RCC 7860 (cell line): ENCODE measurements around the gene CYP27B1.
A peak's percentile ranks its signal among the peaks of the same experiment; 100 is the strongest.

ENCODE experiments used
- DNase-seq: peaks from one replicate; pipeline ENCODE4 v3.0.0-alpha.2; 2015; ENCODE audit warnings: low spot score
- FAIRE-seq: peaks from 2 replicates; lab custom pipeline; 2012; peaks lifted over from hg19 to GRCh38; lab: Jason Lieb, UNC

The CYP27B1 gene

GRCh38 chr12:57751788-57752667 lies 14.8 kb downstream of the CYP27B1 start, which contains the start of gene CDK4:
TSS of gene CDK4 (minus strand) at chr12:57752310. CDS start at chr12:57751717, 593 bp downstream.
- peak; percentile 97 for DNase-seq
- FAIRE-seq: peak; percentile 80

GRCh38 chr12:57751432-57751787 lies 15.5 kb downstream of the CYP27B1 start:
- DNase-seq: no peak
- FAIRE-seq: no peak

DNA sequence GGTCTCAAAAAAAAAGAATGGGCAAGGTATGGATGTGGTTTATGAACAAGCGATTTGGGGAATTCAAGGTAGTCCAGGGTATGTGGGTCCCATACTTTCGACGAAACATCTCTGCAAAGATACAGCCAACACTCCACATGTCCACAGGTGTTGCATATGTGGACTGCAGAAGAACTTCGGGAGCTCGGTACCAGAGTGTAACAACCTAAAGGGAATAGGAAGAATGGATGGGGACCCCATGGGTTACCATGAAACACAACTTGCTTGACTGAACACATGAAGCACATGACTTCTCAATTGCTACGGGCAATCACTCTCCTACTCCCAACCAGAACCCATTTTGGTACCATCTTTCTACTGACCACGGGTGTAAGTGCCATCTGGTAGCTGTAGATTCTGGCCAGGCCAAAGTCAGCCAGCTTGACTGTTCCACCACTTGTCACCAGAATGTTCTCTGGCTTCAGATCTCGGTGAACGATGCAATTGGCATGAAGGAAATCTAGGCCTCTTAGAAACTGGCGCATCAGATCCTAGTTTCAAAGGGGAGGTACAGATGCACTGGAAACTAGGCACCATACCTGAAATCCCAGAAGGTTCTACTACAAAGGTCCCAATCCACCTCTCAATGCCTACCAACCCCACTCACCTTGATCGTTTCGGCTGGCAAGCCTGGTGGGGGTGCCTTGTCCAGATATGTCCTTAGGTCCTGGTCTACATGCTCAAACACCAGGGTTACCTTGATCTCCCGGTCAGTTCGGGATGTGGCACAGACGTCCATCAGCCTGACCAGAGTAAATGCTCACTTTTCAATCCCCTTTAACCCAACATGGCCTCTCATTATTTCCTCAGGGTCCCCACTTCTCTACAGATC lies 16.1 kb downstream of the CYP27B1 start:
- no peak for DNase-seq
- FAIRE-seq: no peak

DNA sequence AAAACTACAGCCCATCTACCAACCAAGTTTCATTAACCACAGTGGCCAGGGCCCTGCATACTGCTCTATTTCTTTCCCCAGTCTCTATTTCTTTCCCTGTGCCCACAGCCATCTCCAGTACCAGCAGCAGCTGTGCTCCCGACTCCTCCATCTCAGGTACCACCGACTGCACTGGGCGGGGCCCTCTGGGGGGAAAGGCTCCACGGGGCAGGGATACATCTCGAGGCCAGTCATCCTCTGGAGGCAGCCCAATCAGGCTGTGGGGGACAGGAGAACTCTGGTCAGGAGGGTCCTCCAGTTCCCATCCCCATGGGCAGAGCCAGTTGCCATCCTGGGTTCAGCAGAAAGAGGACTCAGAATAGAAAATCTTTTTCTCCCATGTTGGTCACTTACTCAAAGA lies 17.8 kb downstream of the CYP27B1 start:
- DNase-seq: no peak
- no peak for FAIRE-seq

DNA sequence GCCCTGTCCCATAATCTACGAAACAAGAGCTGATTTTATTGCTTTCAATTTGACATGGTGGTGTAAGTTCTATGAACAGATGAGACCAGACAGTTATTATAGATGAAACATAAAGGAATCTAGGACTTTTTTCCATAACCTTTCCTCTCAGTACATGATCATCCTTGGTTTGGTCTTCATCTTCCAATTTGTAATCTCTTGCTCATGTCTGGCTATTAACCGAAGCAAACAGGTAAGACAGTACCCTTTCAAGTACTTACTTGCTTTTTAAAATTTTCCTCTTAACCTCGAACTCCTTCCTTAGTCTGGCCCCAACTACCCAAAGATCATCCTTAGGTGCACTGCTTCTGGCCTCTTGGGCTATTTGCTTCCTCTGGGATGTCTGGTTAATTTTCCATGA lies 20.9 kb downstream of the CYP27B1 start:
- FAIRE-seq (no peak), DNase-seq (no peak)

- FAIRE-seq: no peak
- DNase-seq: no peak
Observed at GRCh38 chr12:57745485-57745881, 21.4 kb downstream of the CYP27B1 start.

DNA sequence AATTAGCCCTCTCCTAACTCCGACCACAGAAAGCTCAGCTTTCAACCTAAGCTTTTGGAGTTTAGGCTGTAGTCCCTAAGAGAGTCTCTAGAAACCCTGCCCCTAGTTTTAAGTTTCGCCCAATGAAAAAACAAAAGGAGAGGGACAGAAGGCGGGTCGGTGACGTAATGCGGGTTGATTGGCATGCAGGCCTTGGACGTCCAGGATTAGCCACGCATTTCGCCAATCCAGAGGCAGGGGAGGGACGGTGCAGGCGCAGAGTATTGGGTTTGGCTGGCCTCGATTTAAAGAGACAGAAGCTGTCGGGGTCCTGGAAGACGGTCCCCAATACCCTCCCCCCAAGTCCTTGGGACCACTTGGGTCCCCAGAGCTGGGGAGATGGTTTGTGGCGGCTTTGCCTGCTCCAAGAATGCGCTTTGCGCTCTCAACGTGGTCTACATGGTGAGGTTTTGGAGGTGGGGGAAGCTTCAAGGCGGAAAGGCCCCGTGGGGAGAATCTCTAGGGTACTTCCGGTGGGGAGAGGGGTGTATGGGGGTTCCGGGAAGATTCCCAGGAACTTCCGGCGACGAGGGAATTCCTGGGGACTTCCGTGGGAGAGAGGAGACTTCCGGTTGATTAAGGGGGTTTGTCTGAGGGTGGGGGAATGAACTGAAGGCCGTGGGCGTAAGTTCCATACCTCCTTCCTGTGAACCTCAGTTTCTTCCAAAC lies 21.9 kb downstream of the CYP27B1 start, which contains the start of gene TSPAN31:
TSPAN31 (plus strand) TSS at position 263 of the 708 bp plus-strand sequence; CDS start at position 379, 116 bp downstream.
- FAIRE-seq (peak; percentile 84), DNase-seq (peak; percentile 88)

GRCh38 chr12:57744194-57744776 lies 22.6 kb downstream of the CYP27B1 start:
- DNase-seq (no peak), FAIRE-seq (no peak)

DNA sequence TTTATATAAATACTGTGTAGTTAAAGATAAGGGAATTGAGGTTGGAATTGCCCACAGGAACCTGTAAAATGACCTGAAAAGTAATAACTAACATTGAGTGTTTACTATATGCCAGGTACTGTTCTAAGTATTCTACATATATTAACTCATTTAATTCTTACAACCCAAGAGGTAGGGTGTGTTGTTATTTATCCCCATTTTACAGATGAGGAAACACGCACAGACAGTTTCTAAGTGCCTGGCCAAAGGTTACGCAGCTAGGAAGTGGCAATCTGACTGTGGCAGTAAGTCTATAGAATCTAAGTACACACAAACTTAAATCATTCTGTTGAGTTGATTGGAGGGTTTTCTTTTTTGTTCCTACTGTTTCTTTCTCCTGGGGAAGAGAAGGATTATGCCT lies 23.1 kb downstream of the CYP27B1 start:
- no peak for FAIRE-seq
- no peak for DNase-seq

- DNase-seq: no peak
- FAIRE-seq: no peak
Observed at GRCh38 chr12:57741844-57742738, 24.8 kb downstream of the CYP27B1 start.

DNA sequence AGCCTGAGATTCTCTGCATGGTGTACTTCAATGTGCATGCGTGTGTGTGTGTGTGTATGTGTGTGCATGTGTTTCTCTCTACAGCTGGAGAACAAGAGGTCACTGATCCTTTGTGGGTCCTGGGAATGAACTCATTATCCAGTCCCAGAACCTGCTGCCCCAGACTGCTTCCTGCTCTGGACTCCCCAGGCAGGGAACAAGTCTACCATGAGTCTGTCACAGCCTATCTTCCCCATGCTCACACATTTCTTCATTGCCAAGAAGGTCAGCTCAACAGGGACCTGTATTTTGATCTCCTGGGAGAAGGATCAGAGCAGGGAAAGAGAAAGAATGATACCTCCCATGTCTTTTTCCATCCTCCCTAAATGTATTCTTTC lies 25.5 kb downstream of the CYP27B1 start:
- FAIRE-seq: no peak
- no peak for DNase-seq

- DNase-seq (no peak), FAIRE-seq (no peak)
Observed at GRCh38 chr12:57740656-57741412, 26.0 kb downstream of the CYP27B1 start.

DNA sequence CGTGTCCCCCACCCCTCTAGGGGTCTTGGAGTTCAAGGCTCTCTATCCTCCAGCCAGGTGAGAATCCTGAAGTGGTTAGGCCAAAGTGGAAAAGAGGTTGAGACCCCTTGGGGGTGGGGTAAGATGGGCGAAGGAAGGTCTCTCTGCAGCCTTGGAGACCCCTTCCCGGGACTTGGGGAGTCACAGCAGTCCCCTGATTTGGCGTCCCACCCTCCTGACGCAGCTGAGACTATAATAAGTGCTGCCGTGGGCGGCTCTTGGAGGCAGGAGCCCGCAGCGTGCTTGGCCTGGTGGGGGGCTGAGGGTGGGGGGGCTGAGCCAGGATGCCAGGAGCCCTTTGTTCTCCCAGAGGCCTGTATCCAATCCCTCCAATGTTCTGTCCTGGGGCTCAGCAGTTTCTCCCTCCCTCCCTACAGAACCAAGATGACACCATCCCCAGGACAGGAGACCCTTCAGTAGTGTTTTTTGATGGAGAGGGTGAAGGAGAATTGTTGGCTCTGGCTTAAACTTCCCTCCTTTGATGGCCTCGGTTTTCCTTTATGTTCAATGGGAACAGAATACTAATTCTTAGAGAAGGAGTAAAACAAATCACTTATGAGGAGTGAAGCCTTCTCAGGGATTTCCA lies 26.9 kb downstream of the CYP27B1 start:
- DNase-seq (no peak), FAIRE-seq (no peak)

GRCh38 chr12:57739387-57739786 lies 27.5 kb downstream of the CYP27B1 start:
- no peak for FAIRE-seq
- no peak for DNase-seq

DNA sequence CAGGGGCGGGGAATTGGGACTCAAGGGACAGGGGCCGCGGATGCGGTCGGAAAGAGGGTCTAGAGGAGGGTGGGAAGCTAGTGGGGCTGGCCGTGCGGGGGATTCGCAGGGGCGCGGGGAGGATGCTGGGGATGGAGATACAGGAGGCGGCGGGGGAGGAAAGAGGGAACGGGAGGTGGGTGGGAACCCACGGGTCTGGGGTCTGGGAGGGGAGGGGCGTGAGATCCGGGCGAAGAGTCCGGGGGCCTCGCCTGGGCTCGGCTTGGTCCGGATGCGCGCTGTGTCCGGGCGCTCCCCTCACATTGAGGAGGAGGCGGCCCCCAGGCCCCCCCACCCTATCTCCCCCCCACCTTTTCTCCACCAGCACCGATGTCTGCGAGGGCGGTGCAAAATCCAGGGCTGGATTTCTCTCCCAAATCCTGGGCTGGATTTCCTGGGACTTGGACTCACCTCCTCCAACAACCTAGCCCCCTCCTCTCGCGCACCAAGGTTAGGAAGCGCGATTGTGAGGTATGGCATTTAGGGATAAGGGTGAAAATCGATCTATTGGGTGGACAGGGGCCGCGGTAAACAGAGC lies 28.1 kb downstream of the CYP27B1 start, which contains the start of gene AGAP2:
AGAP2 (minus strand) TSS at position 82 of the 577 bp plus-strand sequence. CDS start 496 bp downstream, outside the sequence.
- no peak for DNase-seq
- FAIRE-seq: no peak

GRCh38 chr12:57737467-57738460 lies 29.1 kb downstream of the CYP27B1 start:
- no peak for FAIRE-seq
- no peak for DNase-seq
